ENCODE data around the gene GJA4. TPM values are rescaled to one million over a fixed set of nuclear protein-coding genes. Genes with fewer than 3 reads are reported as not detected.

Gene GJA4
- total RNA-seq, 1 experiment from 2014 or later = not detected

GRCh38 chr1:34842073-34842472 is 49.3 kb downstream of the GJA4 start:
- POLR2A ChIA-PET (ENCODE audit: low non-redundant PET) = no interaction called here
- CTCF ChIA-PET = no interaction called here
- no peaks in the 10 kb centered on the region for H3K4me1 ChIP-seq (ENCODE audit: insufficient read depth, low read length, poor library complexity, severe bottlenecking)
- H3K4me3 ChIP-seq (ENCODE audit: low read depth, low read length, poor library complexity, severe bottlenecking) = no peak overlapping the region
- no peak for DNase-seq (ENCODE audit: low spot score)
- no peaks in the 10 kb centered on the region for H3K36me3 ChIP-seq (ENCODE audit: insufficient read depth, low read length, poor library complexity, severe bottlenecking)
- H3K27me3 ChIP-seq (replicated peaks; ENCODE audit: insufficient read depth, low read depth, low read length, poor library complexity) = no peaks in the 10 kb centered on the region
- no peaks in the 10 kb centered on the region for H3K9me3 ChIP-seq (ENCODE audit: low read depth, low read length, poor library complexity, severe bottlenecking)
- no peak overlapping the region for H3K27ac ChIP-seq (ENCODE audit: low read depth, low read length, poor library complexity, severe bottlenecking)
- intact Hi-C loops (cut with micrococcal nuclease; ENCODE audit: unreplicated experiment) = no loop called here
- TF ChIP-seq, protein P1, sequence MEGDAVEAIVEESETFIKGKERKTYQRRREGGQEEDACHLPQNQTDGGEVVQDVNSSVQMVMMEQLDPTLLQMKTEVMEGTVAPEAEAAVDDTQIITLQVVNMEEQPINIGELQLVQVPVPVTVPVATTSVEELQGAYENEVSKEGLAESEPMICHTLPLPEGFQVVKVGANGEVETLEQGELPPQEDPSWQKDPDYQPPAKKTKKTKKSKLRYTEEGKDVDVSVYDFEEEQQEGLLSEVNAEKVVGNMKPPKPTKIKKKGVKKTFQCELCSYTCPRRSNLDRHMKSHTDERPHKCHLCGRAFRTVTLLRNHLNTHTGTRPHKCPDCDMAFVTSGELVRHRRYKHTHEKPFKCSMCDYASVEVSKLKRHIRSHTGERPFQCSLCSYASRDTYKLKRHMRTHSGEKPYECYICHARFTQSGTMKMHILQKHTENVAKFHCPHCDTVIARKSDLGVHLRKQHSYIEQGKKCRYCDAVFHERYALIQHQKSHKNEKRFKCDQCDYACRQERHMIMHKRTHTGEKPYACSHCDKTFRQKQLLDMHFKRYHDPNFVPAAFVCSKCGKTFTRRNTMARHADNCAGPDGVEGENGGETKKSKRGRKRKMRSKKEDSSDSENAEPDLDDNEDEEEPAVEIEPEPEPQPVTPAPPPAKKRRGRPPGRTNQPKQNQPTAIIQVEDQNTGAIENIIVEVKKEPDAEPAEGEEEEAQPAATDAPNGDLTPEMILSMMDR (conservative IDR thresholded peaks at IDR 0.05; ENCODE audit: low read depth, low read length) = no peak
- TF ChIP-seq EZH2 (IDR thresholded peaks at IDR 0.05; ENCODE audit: borderline replicate concordance, low read depth, low read length, poor library complexity, severe bottlenecking) = no peak
- no TSS peak for BruUV-seq (replicated peaks)

DNA sequence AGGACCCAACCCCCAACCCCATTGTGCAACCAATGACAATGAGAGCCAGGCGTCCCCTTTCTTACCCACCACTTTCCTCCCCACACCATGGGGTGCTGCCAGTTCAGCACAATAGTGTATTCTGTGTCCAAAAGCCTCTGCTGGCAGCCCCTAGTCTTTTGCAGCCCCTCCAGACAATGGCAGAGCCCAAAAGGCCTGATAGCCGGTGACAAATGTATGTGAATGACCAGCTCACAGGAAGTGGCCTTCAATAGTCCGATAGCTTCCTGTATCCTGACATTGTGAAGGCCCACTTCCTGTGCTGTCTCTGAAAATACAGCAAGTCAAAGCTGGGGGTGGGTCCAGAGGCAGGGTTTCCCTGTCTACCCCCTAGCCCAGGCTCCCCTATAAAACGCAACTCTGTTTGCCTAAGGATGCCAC is 50.2 kb downstream of the GJA4 start:
- Histone ChIP-seq H3K4me3 (ENCODE audit: low read depth, low read length, poor library complexity, severe bottlenecking) (no peak overlapping the region), H3K36me3 (ENCODE audit: insufficient read depth, low read length, poor library complexity, severe bottlenecking) (no peaks in the 10 kb centered on the region), H3K4me1 (ENCODE audit: insufficient read depth, low read length, poor library complexity, severe bottlenecking) (no peaks in the 10 kb centered on the region), H3K9me3 (ENCODE audit: low read depth, low read length, poor library complexity, severe bottlenecking) (no peaks in the 10 kb centered on the region), H3K27ac (ENCODE audit: low read depth, low read length, poor library complexity, severe bottlenecking) (no peak overlapping the region), H3K27me3 (replicated peaks; ENCODE audit: insufficient read depth, low read depth, low read length, poor library complexity) (no peaks in the 10 kb centered on the region)
- no peak for DNase-seq (ENCODE audit: low spot score)
- TF ChIP-seq, protein P1 (conservative IDR thresholded peaks at IDR 0.05; ENCODE audit: low read depth, low read length) = no peak
- no peak for TF ChIP-seq EZH2 (IDR thresholded peaks at IDR 0.05; ENCODE audit: borderline replicate concordance, low read depth, low read length, poor library complexity, severe bottlenecking)
- intact Hi-C loops (cut with micrococcal nuclease; ENCODE audit: unreplicated experiment) = no loop called here
- no TSS peak for BruUV-seq (replicated peaks)
- POLR2A ChIA-PET (ENCODE audit: low non-redundant PET) = no interaction called here
- CTCF ChIA-PET = no interaction called here

GRCh38 chr1:34843392-34844251 is 50.8 kb downstream of the GJA4 start:
- no peaks in the 10 kb centered on the region for H3K4me1 ChIP-seq (ENCODE audit: insufficient read depth, low read length, poor library complexity, severe bottlenecking)
- no peaks in the 10 kb centered on the region for H3K9me3 ChIP-seq (ENCODE audit: low read depth, low read length, poor library complexity, severe bottlenecking)
- intact Hi-C loops (cut with micrococcal nuclease; ENCODE audit: unreplicated experiment) = no loop called here
- ChIA-PET POLR2A (ENCODE audit: low non-redundant PET) (no interaction called here), CTCF (no interaction called here)
- H3K27ac ChIP-seq (ENCODE audit: low read depth, low read length, poor library complexity, severe bottlenecking) = no peak overlapping the region
- H3K4me3 ChIP-seq (ENCODE audit: low read depth, low read length, poor library complexity, severe bottlenecking) = no peak overlapping the region
- no peaks in the 10 kb centered on the region for H3K27me3 ChIP-seq (replicated peaks; ENCODE audit: insufficient read depth, low read depth, low read length, poor library complexity)
- no TSS peak for BruUV-seq (replicated peaks)
- H3K36me3 ChIP-seq (ENCODE audit: insufficient read depth, low read length, poor library complexity, severe bottlenecking) = no peaks in the 10 kb centered on the region
- TF ChIP-seq, protein P1 (conservative IDR thresholded peaks at IDR 0.05; ENCODE audit: low read depth, low read length) = no peak
- no peak for TF ChIP-seq EZH2 (IDR thresholded peaks at IDR 0.05; ENCODE audit: borderline replicate concordance, low read depth, low read length, poor library complexity, severe bottlenecking)
- no peak for DNase-seq (ENCODE audit: low spot score)

Data from A673 (cell line).